ENCODE measurements around the gene STX2.
"Not testable (repeated sequence)": the region's sequence is repeated elsewhere in the genome, so short reads cannot be mapped to it uniquely, and the experiment has no call there.

DNA sequence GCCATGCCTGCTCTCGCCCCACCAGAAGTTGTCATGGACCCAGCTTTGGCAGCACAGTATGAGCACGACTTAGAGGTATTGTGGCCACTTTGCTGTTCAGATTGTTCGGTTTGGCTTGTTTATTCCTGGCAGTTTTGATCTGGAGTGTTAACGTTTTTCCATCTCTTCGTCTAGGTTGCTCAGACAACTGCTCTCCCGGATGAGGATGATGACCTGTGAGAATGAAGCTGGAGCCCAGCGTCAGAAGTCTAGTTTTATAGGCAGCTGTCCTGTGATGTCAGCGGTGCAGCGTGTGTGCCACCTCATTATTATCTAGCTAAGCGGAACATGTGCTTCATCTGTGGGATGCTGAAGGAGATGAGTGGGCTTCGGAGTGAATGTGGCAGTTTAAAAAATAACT lies 36.7 kb upstream of the STX2 start:
- TF ChIP-seq, protein P1, sequence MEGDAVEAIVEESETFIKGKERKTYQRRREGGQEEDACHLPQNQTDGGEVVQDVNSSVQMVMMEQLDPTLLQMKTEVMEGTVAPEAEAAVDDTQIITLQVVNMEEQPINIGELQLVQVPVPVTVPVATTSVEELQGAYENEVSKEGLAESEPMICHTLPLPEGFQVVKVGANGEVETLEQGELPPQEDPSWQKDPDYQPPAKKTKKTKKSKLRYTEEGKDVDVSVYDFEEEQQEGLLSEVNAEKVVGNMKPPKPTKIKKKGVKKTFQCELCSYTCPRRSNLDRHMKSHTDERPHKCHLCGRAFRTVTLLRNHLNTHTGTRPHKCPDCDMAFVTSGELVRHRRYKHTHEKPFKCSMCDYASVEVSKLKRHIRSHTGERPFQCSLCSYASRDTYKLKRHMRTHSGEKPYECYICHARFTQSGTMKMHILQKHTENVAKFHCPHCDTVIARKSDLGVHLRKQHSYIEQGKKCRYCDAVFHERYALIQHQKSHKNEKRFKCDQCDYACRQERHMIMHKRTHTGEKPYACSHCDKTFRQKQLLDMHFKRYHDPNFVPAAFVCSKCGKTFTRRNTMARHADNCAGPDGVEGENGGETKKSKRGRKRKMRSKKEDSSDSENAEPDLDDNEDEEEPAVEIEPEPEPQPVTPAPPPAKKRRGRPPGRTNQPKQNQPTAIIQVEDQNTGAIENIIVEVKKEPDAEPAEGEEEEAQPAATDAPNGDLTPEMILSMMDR (IDR thresholded peaks at IDR 0.05; ENCODE audit: poor library complexity, severe bottlenecking) = not testable (repeated sequence)
- TF ChIP-seq, protein P2, sequence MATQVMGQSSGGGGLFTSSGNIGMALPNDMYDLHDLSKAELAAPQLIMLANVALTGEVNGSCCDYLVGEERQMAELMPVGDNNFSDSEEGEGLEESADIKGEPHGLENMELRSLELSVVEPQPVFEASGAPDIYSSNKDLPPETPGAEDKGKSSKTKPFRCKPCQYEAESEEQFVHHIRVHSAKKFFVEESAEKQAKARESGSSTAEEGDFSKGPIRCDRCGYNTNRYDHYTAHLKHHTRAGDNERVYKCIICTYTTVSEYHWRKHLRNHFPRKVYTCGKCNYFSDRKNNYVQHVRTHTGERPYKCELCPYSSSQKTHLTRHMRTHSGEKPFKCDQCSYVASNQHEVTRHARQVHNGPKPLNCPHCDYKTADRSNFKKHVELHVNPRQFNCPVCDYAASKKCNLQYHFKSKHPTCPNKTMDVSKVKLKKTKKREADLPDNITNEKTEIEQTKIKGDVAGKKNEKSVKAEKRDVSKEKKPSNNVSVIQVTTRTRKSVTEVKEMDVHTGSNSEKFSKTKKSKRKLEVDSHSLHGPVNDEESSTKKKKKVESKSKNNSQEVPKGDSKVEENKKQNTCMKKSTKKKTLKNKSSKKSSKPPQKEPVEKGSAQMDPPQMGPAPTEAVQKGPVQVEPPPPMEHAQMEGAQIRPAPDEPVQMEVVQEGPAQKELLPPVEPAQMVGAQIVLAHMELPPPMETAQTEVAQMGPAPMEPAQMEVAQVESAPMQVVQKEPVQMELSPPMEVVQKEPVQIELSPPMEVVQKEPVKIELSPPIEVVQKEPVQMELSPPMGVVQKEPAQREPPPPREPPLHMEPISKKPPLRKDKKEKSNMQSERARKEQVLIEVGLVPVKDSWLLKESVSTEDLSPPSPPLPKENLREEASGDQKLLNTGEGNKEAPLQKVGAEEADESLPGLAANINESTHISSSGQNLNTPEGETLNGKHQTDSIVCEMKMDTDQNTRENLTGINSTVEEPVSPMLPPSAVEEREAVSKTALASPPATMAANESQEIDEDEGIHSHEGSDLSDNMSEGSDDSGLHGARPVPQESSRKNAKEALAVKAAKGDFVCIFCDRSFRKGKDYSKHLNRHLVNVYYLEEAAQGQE (IDR thresholded peaks at IDR 0.05; ENCODE audit: borderline replicate concordance) = not testable (repeated sequence)
